ENCODE results near the gene POU6F2.

Gene POU6F2

DNA sequence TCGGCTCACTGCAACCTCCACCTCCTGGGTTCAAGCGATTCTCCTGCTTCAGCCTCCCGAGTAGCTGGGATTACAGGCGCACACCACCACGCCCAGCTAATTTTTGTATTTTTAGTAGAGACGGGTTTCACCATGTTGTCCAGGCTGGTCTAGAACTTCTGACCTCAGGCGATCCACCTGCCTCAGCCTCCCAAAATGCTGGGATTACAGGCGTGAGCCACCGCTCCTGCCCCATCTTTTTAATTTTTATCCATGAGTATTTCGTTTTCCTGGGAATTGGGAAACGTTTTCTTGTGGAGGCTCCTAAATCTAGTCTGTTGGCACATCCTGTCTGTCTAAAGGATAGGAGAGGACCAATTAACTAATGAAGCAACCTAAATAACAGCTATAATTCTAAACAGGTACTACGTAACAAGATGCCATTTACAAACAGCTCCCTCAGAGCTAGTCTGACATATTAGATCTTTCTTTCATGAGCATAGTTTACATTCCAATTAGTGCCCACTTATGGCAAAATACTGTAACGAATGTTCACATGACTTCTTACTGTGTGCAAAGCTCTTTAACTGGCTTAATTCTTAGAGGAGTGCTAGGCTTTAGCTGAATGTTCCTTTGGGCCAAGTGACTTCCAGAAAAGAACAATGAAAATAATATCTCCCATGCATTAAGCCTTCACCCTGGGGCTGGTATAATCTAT is 437.5 kb downstream of the POU6F2 start:
- no peaks in the 10 kb centered on the region for H3K9me3 ChIP-seq (ENCODE audit: control insufficient read depth, insufficient read depth, low read depth, low read length)
- no peaks in the 10 kb centered on the region; the same call in 1 of the 2 replicates for H3K4me1 ChIP-seq (ENCODE audit: control insufficient read depth, insufficient read depth, low read length)
- H3K36me3 ChIP-seq (ENCODE audit: control insufficient read depth in 2 of 2, insufficient read depth in 1 of 2, low read length in 2 of 2): no peaks in the 10 kb centered on the region
- ChIA-PET POLR2A (interaction anchor here (0.7 kb wide), 3 partner anchors 11 to 506 kb away, joined by 3 to 4 read pairs (median 3); no protein-coding TSS in a partner anchor), CTCF (interaction anchor here (1.0 kb wide), 1 partner anchor 144 kb away, joined by 3 read pairs; no protein-coding TSS in a partner anchor)
- TF ChIP-seq, protein P1, sequence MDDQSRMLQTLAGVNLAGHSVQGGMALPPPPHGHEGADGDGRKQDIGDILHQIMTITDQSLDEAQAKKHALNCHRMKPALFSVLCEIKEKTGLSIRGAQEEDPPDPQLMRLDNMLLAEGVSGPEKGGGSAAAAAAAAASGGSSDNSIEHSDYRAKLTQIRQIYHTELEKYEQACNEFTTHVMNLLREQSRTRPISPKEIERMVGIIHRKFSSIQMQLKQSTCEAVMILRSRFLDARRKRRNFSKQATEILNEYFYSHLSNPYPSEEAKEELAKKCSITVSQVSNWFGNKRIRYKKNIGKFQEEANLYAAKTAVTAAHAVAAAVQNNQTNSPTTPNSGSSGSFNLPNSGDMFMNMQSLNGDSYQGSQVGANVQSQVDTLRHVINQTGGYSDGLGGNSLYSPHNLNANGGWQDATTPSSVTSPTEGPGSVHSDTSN (CRISPR knock-in tag; IDR thresholded peaks at IDR 0.05): no peak
- TF ChIP-seq ZNF501 (tag by site-specific recombination; IDR thresholded peaks at IDR 0.05) (no peak), ZNF19 (tag by site-specific recombination; IDR thresholded peaks at IDR 0.05; ENCODE audit: low read depth) (no peak), ZNF121 (tag by site-specific recombination; IDR thresholded peaks at IDR 0.05) (no peak), ZNF214 (tag by site-specific recombination; IDR thresholded peaks at IDR 0.05; ENCODE audit: borderline replicate concordance) (no peak), ZNF518A (tag by site-specific recombination; conservative IDR thresholded peaks at IDR 0.05; ENCODE audit: low read depth) (no peak), ZNF707 (tag by site-specific recombination; IDR thresholded peaks at IDR 0.05) (no peak), REPIN1 (tag by site-specific recombination; IDR thresholded peaks at IDR 0.05; ENCODE audit: low read depth) (no peak), FEZF1 (tag by site-specific recombination; IDR thresholded peaks at IDR 0.05) (no peak), ZNF677 (tag by site-specific recombination; IDR thresholded peaks at IDR 0.05) (no peak), ZNF266 (tag by site-specific recombination; IDR thresholded peaks at IDR 0.05; ENCODE audit: low read depth) (no peak), ZNF670 (tag by site-specific recombination; IDR thresholded peaks at IDR 0.05; ENCODE audit: low read depth) (no peak), KLF1 (tag by site-specific recombination; IDR thresholded peaks at IDR 0.05) (no peak), BCL6B (tag by site-specific recombination; IDR thresholded peaks at IDR 0.05) (no peak), ZNF221 (tag by site-specific recombination; IDR thresholded peaks at IDR 0.05; ENCODE audit: borderline replicate concordance) (no peak), KLF16 (tag by site-specific recombination; IDR thresholded peaks at IDR 0.05) (no peak)
- TF ChIP-seq, protein P2, sequence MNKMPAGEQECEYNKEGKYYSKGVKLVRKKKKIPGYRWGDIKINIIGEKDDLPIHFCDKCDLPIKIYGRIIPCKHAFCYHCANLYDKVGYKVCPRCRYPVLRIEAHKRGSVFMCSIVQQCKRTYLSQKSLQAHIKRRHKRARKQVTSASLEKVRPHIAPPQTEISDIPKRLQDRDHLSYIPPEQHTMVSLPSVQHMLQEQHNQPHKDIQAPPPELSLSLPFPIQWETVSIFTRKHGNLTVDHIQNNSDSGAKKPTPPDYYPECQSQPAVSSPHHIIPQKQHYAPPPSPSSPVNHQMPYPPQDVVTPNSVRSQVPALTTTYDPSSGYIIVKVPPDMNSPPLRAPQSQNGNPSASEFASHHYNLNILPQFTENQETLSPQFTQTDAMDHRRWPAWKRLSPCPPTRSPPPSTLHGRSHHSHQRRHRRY (tag by site-specific recombination; IDR thresholded peaks at IDR 0.05): no peak
- TF ChIP-seq, protein P3, sequence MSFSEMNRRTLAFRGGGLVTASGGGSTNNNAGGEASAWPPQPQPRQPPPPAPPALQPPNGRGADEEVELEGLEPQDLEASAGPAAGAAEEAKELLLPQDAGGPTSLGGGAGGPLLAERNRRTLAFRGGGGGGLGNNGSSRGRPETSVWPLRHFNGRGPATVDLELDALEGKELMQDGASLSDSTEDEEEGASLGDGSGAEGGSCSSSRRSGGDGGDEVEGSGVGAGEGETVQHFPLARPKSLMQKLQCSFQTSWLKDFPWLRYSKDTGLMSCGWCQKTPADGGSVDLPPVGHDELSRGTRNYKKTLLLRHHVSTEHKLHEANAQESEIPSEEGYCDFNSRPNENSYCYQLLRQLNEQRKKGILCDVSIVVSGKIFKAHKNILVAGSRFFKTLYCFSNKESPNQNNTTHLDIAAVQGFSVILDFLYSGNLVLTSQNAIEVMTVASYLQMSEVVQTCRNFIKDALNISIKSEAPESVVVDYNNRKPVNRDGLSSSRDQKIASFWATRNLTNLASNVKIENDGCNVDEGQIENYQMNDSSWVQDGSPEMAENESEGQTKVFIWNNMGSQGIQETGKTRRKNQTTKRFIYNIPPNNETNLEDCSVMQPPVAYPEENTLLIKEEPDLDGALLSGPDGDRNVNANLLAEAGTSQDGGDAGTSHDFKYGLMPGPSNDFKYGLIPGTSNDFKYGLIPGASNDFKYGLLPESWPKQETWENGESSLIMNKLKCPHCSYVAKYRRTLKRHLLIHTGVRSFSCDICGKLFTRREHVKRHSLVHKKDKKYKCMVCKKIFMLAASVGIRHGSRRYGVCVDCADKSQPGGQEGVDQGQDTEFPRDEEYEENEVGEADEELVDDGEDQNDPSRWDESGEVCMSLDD (tag by site-specific recombination; IDR thresholded peaks at IDR 0.05): no peak
- TF ChIP-seq, protein P4, sequence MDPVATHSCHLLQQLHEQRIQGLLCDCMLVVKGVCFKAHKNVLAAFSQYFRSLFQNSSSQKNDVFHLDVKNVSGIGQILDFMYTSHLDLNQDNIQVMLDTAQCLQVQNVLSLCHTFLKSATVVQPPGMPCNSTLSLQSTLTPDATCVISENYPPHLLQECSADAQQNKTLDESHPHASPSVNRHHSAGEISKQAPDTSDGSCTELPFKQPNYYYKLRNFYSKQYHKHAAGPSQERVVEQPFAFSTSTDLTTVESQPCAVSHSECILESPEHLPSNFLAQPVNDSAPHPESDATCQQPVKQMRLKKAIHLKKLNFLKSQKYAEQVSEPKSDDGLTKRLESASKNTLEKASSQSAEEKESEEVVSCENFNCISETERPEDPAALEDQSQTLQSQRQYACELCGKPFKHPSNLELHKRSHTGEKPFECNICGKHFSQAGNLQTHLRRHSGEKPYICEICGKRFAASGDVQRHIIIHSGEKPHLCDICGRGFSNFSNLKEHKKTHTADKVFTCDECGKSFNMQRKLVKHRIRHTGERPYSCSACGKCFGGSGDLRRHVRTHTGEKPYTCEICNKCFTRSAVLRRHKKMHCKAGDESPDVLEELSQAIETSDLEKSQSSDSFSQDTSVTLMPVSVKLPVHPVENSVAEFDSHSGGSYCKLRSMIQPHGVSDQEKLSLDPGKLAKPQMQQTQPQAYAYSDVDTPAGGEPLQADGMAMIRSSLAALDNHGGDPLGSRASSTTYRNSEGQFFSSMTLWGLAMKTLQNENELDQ (tag by site-specific recombination; IDR thresholded peaks at IDR 0.05; ENCODE audit: low read depth): no peak
- H3K4me3 ChIP-seq (ENCODE audit: low read depth, low read length): no peak overlapping the region
- no peak overlapping the region for H3K27ac ChIP-seq (ENCODE audit: extremely low read depth, low read depth, low read length)

All from HEK293 (cell line).